Activated T-cell treated with anti-CD3 and anti-CD28 coated beads, Interleukin-2, amount 50 U/mL, for 24 hours (primary cell): Measurements from ENCODE around the gene DPH2.

Source experiments
- DNase-seq: peaks from one replicate; pipeline ENCODE4 v3.0.0-alpha.2; 2020
- H3K27ac Mint-ChIP-seq: 2 replicates; pipeline ENCODE4 v1.8.0; 2020; ENCODE audit warnings: mild to moderate bottlenecking, mixed read lengths
- H3K27me3 Mint-ChIP-seq: 2 replicates; pipeline ENCODE4 v1.8.0; 2020; ENCODE audit warnings: mixed read lengths
- H3K36me3 Mint-ChIP-seq: 2 replicates; pipeline ENCODE4 v1.8.0; 2020; ENCODE audit warnings: low read depth, mixed read lengths
- H3K4me1 Mint-ChIP-seq: 2 replicates; pipeline ENCODE4 v1.8.0; 2020; ENCODE audit warnings: low read depth, mixed read lengths
- H3K4me3 Mint-ChIP-seq: 2 replicates; pipeline ENCODE4 v1.8.0; 2020; ENCODE audit warnings: mild to moderate bottlenecking, moderate library complexity, mixed read lengths
- H3K9me3 Mint-ChIP-seq: 2 replicates; pipeline ENCODE4 v1.8.0; 2020; ENCODE audit warnings: mixed read lengths

DPH2 gene

GRCh38 chr1:43969746-43970466 lies at the start of gene DPH2:
DPH2 (plus strand) TSS chr1:43970010; CDS start chr1:43970176, 166 bp downstream.
- Mint-ChIP-seq H3K9me3 (no peaks in the 10 kb centered on the region), H3K4me3 (peak within 1 kb of the TSS; percentile 99), H3K27ac (peak within 1 kb of the TSS; percentile 97), H3K27me3 (no peaks in the 10 kb centered on the region), H3K4me1 (peaks cover 35% of the 10 kb centered on the region), H3K36me3 (peaks cover 64% of the 10 kb centered on the region)
- peak; percentile 95 for DNase-seq

- peaks cover 11% of the 10 kb centered on the region for H3K36me3 Mint-ChIP-seq
- peaks cover 1% of the 10 kb centered on the region for H3K4me1 Mint-ChIP-seq
- no peaks in the 10 kb centered on the region for H3K27me3 Mint-ChIP-seq
- no peak for DNase-seq
- H3K4me3 Mint-ChIP-seq = no peak overlapping the region
- H3K27ac Mint-ChIP-seq = no peak overlapping the region
- H3K9me3 Mint-ChIP-seq = no peaks in the 10 kb centered on the region
These were observed 48.8 kb upstream of the DPH2 start for GRCh38 chr1:43921022-43921421.

GRCh38 chr1:43924516-43924915 lies 45.3 kb upstream of the DPH2 start:
- no peak for DNase-seq
- Mint-ChIP-seq H3K36me3 (peaks cover 12% of the 10 kb centered on the region), H3K4me1 (peaks cover 2% of the 10 kb centered on the region), H3K9me3 (no peaks in the 10 kb centered on the region), H3K27ac (no peak overlapping the region), H3K4me3 (no peak overlapping the region), H3K27me3 (no peaks in the 10 kb centered on the region)

GRCh38 chr1:43925846-43926245 lies 44.0 kb upstream of the DPH2 start:
- Mint-ChIP-seq H3K9me3 (no peaks in the 10 kb centered on the region), H3K36me3 (peaks cover 15% of the 10 kb centered on the region), H3K4me1 (peaks cover 4% of the 10 kb centered on the region), H3K27ac (no peak overlapping the region), H3K27me3 (no peaks in the 10 kb centered on the region), H3K4me3 (no peak overlapping the region)
- DNase-seq = no peak

- H3K4me1 Mint-ChIP-seq = peaks cover 17% of the 10 kb centered on the region
- peaks cover 10% of the 10 kb centered on the region for H3K36me3 Mint-ChIP-seq
- peaks cover 29% of the 10 kb centered on the region for H3K27me3 Mint-ChIP-seq
- H3K27ac Mint-ChIP-seq = no peak overlapping the region
- no peak overlapping the region for H3K4me3 Mint-ChIP-seq
- H3K9me3 Mint-ChIP-seq = no peaks in the 10 kb centered on the region
- DNase-seq = no peak
These were observed 39.5 kb upstream of the DPH2 start for GRCh38 chr1:43930168-43930948.

GRCh38 chr1:43930949-43931275 lies 38.9 kb upstream of the DPH2 start:
- H3K27ac Mint-ChIP-seq = no peak overlapping the region
- peaks cover 5% of the 10 kb centered on the region for H3K36me3 Mint-ChIP-seq
- H3K27me3 Mint-ChIP-seq = peaks cover 33% of the 10 kb centered on the region
- H3K4me1 Mint-ChIP-seq = peaks cover 17% of the 10 kb centered on the region
- no peak overlapping the region for H3K4me3 Mint-ChIP-seq
- no peaks in the 10 kb centered on the region for H3K9me3 Mint-ChIP-seq
- DNase-seq = no peak

GRCh38 chr1:43931711-43932660 lies 37.8 kb upstream of the DPH2 start:
- no peak overlapping the region for H3K4me3 Mint-ChIP-seq
- no peaks in the 10 kb centered on the region for H3K9me3 Mint-ChIP-seq
- peaks cover 4% of the 10 kb centered on the region for H3K36me3 Mint-ChIP-seq
- no peak overlapping the region for H3K27ac Mint-ChIP-seq
- peaks cover 37% of the 10 kb centered on the region for H3K27me3 Mint-ChIP-seq
- no peak for DNase-seq
- peaks cover 19% of the 10 kb centered on the region for H3K4me1 Mint-ChIP-seq

GRCh38 chr1:43932786-43933385 lies 36.9 kb upstream of the DPH2 start:
- H3K36me3 Mint-ChIP-seq = peaks cover 12% of the 10 kb centered on the region
- H3K27me3 Mint-ChIP-seq = peaks cover 37% of the 10 kb centered on the region
- no peak overlapping the region for H3K4me3 Mint-ChIP-seq
- peaks cover 19% of the 10 kb centered on the region for H3K4me1 Mint-ChIP-seq
- no peak for DNase-seq
- H3K9me3 Mint-ChIP-seq = no peaks in the 10 kb centered on the region
- no peak overlapping the region for H3K27ac Mint-ChIP-seq

GRCh38 chr1:43933386-43934100 lies 36.3 kb upstream of the DPH2 start, which contains the start of gene ARTN:
ARTN (plus strand) TSS chr1:43933801; CDS start chr1:43935657, 1,856 bp downstream.
- Mint-ChIP-seq H3K27ac (no peak within 1 kb of the TSS), H3K36me3 (peaks cover 12% of the 10 kb centered on the region), H3K4me3 (peak within 1 kb of the TSS; percentile 11), H3K9me3 (no peaks in the 10 kb centered on the region), H3K4me1 (peaks cover 19% of the 10 kb centered on the region), H3K27me3 (peaks cover 37% of the 10 kb centered on the region)
- DNase-seq = no peak

- H3K27ac Mint-ChIP-seq = no peak overlapping the region
- peak; percentile 72 for DNase-seq
- H3K4me1 Mint-ChIP-seq = peaks cover 19% of the 10 kb centered on the region
- H3K27me3 Mint-ChIP-seq = peaks cover 37% of the 10 kb centered on the region
- H3K36me3 Mint-ChIP-seq = peaks cover 12% of the 10 kb centered on the region
- peak overlapping the region; percentile 11 for H3K4me3 Mint-ChIP-seq
- H3K9me3 Mint-ChIP-seq = no peaks in the 10 kb centered on the region
These were observed 35.5 kb upstream of the DPH2 start for GRCh38 chr1:43934101-43934985.

GRCh38 chr1:43934986-43935324 lies 34.9 kb upstream of the DPH2 start:
- Mint-ChIP-seq H3K27me3 (peaks cover 37% of the 10 kb centered on the region), H3K9me3 (no peaks in the 10 kb centered on the region), H3K4me1 (peaks cover 17% of the 10 kb centered on the region), H3K36me3 (peaks cover 14% of the 10 kb centered on the region), H3K27ac (no peak overlapping the region), H3K4me3 (no peak overlapping the region)
- DNase-seq = no peak

- no peak overlapping the region for H3K27ac Mint-ChIP-seq
- peaks cover 37% of the 10 kb centered on the region for H3K27me3 Mint-ChIP-seq
- no peak overlapping the region for H3K4me3 Mint-ChIP-seq
- peaks cover 17% of the 10 kb centered on the region for H3K36me3 Mint-ChIP-seq
- H3K9me3 Mint-ChIP-seq = no peaks in the 10 kb centered on the region
- DNase-seq = no peak
- H3K4me1 Mint-ChIP-seq = peaks cover 17% of the 10 kb centered on the region
These were observed 33.9 kb upstream of the DPH2 start for GRCh38 chr1:43935711-43936427.
